ENCODE measurements around the gene FBXW8.

FBXW8 gene

GRCh38 chr12:116982791-116983411, 72.2 kb downstream of the FBXW8 start:
- intact Hi-C loops (cut with DNase I; ENCODE audit: low total_unique reads), result no loop called here
- peak overlapping the region; percentile 55 to 66 for H3K27ac ChIP-seq
- peak overlapping the region; percentile 29 to 41 for H3K4me3 ChIP-seq
- H3K4me1 ChIP-seq, result peaks cover 0 to 22% (median 4%) of the 10 kb centered on the region in 4 donors
- H3K27me3 ChIP-seq, result no peaks in the 10 kb centered on the region
- TF ChIP-seq, protein P1, sequence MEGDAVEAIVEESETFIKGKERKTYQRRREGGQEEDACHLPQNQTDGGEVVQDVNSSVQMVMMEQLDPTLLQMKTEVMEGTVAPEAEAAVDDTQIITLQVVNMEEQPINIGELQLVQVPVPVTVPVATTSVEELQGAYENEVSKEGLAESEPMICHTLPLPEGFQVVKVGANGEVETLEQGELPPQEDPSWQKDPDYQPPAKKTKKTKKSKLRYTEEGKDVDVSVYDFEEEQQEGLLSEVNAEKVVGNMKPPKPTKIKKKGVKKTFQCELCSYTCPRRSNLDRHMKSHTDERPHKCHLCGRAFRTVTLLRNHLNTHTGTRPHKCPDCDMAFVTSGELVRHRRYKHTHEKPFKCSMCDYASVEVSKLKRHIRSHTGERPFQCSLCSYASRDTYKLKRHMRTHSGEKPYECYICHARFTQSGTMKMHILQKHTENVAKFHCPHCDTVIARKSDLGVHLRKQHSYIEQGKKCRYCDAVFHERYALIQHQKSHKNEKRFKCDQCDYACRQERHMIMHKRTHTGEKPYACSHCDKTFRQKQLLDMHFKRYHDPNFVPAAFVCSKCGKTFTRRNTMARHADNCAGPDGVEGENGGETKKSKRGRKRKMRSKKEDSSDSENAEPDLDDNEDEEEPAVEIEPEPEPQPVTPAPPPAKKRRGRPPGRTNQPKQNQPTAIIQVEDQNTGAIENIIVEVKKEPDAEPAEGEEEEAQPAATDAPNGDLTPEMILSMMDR (IDR thresholded peaks at IDR 0.05), result no peak
- peaks cover 0 to 18% (median 0%) of the 10 kb centered on the region in 3 donors for H3K36me3 ChIP-seq
- DNase-seq, result peak in 1 of 2 donors; percentile 70
- H3K9me3 ChIP-seq, result no peaks in the 10 kb centered on the region

DNA sequence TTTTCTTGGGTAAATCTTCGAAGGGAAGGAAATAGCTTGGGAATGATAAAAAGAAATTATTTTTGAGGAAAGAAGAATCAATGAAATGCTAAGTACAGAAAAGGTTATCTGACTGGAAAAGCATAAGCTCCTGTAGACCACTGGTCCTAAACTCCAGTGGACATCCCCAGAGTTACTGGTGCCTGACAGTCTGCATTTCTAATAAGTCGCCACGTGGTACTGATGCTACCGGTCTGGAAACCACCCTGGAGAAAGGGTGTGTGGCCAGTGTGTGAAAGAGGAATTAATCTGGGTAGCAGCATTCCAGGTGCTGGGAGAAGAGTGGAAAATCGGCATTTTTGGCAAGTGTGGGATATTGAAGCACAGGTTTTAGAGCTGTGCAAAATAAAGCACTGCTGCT, 73.3 kb downstream of the FBXW8 start:
- no peaks in the 10 kb centered on the region for H3K27me3 ChIP-seq
- H3K9me3 ChIP-seq, result no peaks in the 10 kb centered on the region
- intact Hi-C loops (cut with DNase I; ENCODE audit: low total_unique reads), result no loop called here
- TF ChIP-seq, protein P1 (IDR thresholded peaks at IDR 0.05), result no peak
- H3K4me3 ChIP-seq, result no peak overlapping the region
- peak overlapping the region in 1 of 2 donors; percentile 66 for H3K27ac ChIP-seq
- DNase-seq, result no peak
- H3K36me3 ChIP-seq, result peaks cover 3 to 26% (median 5%) of the 10 kb centered on the region in 3 donors
- H3K4me1 ChIP-seq, result peaks cover 0 to 22% (median 4%) of the 10 kb centered on the region in 4 donors

GRCh38 chr12:116990329-116990728, 79.6 kb downstream of the FBXW8 start:
- TF ChIP-seq, protein P1 (IDR thresholded peaks at IDR 0.05), result no peak
- Histone ChIP-seq H3K9me3 (no peaks in the 10 kb centered on the region), H3K27ac (no peak overlapping the region), H3K36me3 (peaks cover 10 to 25% (median 15%) of the 10 kb centered on the region in 3 donors), H3K27me3 (no peaks in the 10 kb centered on the region), H3K4me3 (no peak overlapping the region), H3K4me1 (no peaks in the 10 kb centered on the region)
- no peak for DNase-seq
- intact Hi-C loops (cut with DNase I; ENCODE audit: low total_unique reads), result no loop called here

DNA sequence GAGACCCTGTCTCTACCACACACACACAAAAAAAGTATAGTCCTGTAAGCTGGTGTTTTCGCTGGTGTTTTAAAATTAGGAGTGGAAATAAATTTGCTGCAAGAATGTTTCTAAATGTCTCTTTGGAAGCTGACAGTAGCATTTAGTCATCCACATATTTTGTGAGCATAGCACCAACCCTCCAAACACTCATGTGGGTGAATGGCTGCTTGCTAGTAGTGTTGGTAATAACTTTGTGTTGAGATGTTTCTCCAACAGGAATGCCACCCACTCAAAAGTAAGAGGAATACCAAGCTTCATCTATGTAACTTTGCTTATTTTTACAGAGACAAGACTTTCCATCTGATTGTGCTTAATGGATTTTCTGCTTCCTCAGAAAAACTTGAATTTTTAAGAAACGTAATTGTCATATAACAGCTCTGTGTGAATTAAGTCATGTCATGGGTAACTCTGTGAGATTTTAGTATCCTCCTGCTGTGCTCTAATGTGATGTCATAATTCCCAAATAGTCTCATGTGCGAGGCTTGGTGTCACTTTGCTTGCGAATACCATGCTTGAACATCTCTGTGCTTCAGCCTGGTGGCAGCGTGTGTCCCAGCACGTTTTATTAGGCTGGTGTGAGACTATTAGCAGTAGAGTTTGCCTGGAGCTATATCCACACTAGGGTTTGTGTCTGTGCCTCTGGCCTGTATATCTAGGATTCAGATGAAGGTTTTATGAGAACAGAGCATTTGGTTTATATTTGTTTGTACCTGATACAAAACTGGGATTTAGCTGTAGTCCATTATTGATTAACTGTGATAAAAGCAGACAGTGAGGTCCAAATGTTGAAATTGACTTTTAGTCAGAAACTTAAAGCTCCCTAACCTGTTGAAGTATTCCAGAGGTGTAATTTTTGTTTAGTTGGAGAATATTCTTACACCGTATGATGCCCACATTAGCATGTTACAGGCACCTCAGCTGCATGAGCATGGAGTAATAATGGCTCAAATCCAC, 80.5 kb downstream of the FBXW8 start:
- TF ChIP-seq, protein P1 (IDR thresholded peaks at IDR 0.05), result no peak
- intact Hi-C loops (cut with DNase I; ENCODE audit: low total_unique reads), result no loop called here
- no peak overlapping the region for H3K27ac ChIP-seq
- no peaks in the 10 kb centered on the region for H3K4me1 ChIP-seq
- no peaks in the 10 kb centered on the region for H3K9me3 ChIP-seq
- H3K27me3 ChIP-seq, result no peaks in the 10 kb centered on the region
- H3K36me3 ChIP-seq, result peaks cover 10 to 17% (median 15%) of the 10 kb centered on the region in 3 donors
- DNase-seq, result no peak
- no peak overlapping the region for H3K4me3 ChIP-seq

- no peak overlapping the region for H3K4me3 ChIP-seq
Observed at GRCh38 chr12:116996093-116996492, 85.3 kb downstream of the FBXW8 start.

More at GRCh38 chr12:116996093-116996492, 85.3 kb downstream of the FBXW8 start:
- intact Hi-C loops (cut with DNase I; ENCODE audit: low total_unique reads), result no loop called here
- Histone ChIP-seq H3K36me3 (peaks cover 0 to 17% (median 0%) of the 10 kb centered on the region in 3 donors), H3K27me3 (no peaks in the 10 kb centered on the region), H3K9me3 (no peaks in the 10 kb centered on the region), H3K4me1 (no peaks in the 10 kb centered on the region), H3K27ac (no peak overlapping the region)
- TF ChIP-seq, protein P1 (IDR thresholded peaks at IDR 0.05), result no peak
- peak in 1 of 2 donors; percentile 58 for DNase-seq

Data from tibial artery (tissue), 4 donors.